ENCODE results near the gene CABCOCO1. TPM values are rescaled to one million over a fixed set of nuclear protein-coding genes. Genes with fewer than 3 reads are reported as not detected.

Gene CABCOCO1
- total RNA-seq, 1 donor, result 6.2 TPM

GRCh38 chr10:61629576-61629975 is 33.2 kb upstream of the CABCOCO1 start:
- no peak for TF ChIP-seq CTCF (IDR thresholded peaks at IDR 0.05; ENCODE audit: insufficient read depth, low read length)
- no peak overlapping the region for H3K4me3 ChIP-seq (ENCODE audit: low read depth, low read length)
- DNase-seq (ENCODE audit: low read depth), result no peak

DNA sequence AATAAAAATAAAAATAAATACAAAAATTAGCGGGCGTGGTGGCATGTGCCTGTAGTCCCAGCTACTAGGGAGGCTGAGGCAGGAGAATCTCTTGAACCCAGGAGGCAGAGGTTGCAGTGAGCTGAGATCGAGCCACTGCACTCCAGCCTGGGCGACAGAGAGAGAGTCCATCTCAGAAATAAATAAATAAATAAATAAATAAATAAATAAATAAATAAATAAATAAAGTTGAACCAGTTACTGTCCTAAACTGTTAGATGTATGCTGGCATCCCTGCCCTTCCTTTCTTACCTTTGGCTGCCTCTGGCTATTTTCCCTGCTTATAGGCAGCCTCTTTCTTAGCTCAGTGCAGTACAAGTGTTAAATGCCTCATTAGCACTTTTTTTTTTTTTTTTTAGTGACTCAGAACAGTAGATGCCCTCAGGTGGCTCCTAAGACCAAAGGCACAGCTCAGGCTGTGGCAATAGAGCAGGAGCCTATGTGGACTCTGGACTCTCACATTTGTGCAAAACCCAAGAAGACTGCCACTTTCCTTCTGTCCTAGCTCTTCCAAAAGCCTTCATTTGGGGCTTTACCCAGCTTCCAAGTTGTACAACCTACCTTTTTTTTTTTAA is 30.6 kb upstream of the CABCOCO1 start:
- H3K4me3 ChIP-seq (ENCODE audit: low read depth, low read length), result no peak overlapping the region
- no peak for TF ChIP-seq CTCF (IDR thresholded peaks at IDR 0.05; ENCODE audit: insufficient read depth, low read length)
- no peak for DNase-seq (ENCODE audit: low read depth)

- no peak for TF ChIP-seq CTCF (IDR thresholded peaks at IDR 0.05; ENCODE audit: insufficient read depth, low read length)
- no peak overlapping the region for H3K4me3 ChIP-seq (ENCODE audit: low read depth, low read length)
- DNase-seq (ENCODE audit: low read depth), result peak; percentile 60
Observed at GRCh38 chr10:61633665-61634064, 29.1 kb upstream of the CABCOCO1 start.

DNA sequence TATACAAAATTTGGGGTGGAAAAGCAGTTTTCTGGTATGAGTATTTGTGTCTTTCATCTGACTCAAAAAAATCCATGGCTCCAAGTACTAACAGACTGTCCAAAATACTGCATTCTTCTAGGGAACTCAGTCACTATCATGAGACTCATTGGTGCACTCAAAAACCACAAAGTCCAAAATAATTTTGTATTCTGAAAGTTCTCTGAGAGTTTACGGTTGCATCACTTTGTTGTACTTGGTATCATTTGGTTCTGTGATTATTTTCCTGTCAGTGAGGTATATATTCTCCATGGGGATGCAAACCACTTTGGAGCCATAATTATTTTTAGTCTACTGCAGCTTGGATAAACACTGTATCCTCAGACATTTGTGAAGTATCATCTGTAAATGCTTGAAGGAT is 28.0 kb upstream of the CABCOCO1 start:
- DNase-seq (ENCODE audit: low read depth), result peak; percentile 66
- TF ChIP-seq CTCF (IDR thresholded peaks at IDR 0.05; ENCODE audit: insufficient read depth, low read length), result no peak
- H3K4me3 ChIP-seq (ENCODE audit: low read depth, low read length), result no peak overlapping the region

GRCh38 chr10:61635471-61635870 is 27.3 kb upstream of the CABCOCO1 start:
- DNase-seq (ENCODE audit: low read depth), result peak; percentile 74
- no peak overlapping the region for H3K4me3 ChIP-seq (ENCODE audit: low read depth, low read length)
- no peak for TF ChIP-seq CTCF (IDR thresholded peaks at IDR 0.05; ENCODE audit: insufficient read depth, low read length)

GRCh38 chr10:61635932-61636331 is 26.8 kb upstream of the CABCOCO1 start:
- peak; percentile 77 for DNase-seq (ENCODE audit: low read depth)
- no peak for TF ChIP-seq CTCF (IDR thresholded peaks at IDR 0.05; ENCODE audit: insufficient read depth, low read length)
- no peak overlapping the region for H3K4me3 ChIP-seq (ENCODE audit: low read depth, low read length)

GRCh38 chr10:61639952-61640351 is 22.8 kb upstream of the CABCOCO1 start:
- TF ChIP-seq CTCF (IDR thresholded peaks at IDR 0.05; ENCODE audit: insufficient read depth, low read length), result no peak
- no peak overlapping the region for H3K4me3 ChIP-seq (ENCODE audit: low read depth, low read length)
- DNase-seq (ENCODE audit: low read depth), result no peak
